ENCODE measurements around the gene PCMTD2. TPM values are rescaled to one million over a fixed set of nuclear protein-coding genes. Genes with fewer than 3 reads are reported as not detected.

PCMTD2 gene
- total and polyA plus RNA-seq, 10 of the 15 experiments (the other 5 are each of a cell fraction or from before 2014, with no cell fraction given) = 6.8 to 36.8 (median 16.5) TPM

GRCh38 chr20:64257107-64257757 lies 1.7 kb downstream of the PCMTD2 start (continued):
- no peak for TF ChIP-seq PBX3 (IDR thresholded peaks at IDR 0.05; ENCODE audit: insufficient replicate concordance, low read depth, low read length)
- TF ChIP-seq ZNF384 (IDR thresholded peaks at IDR 0.05; ENCODE audit: borderline replicate concordance, low read depth, low read length) = no peak

- DNase-seq (ENCODE audit: low read depth, low spot score) = no peak
- H3K9me3 ChIP-seq (replicated peaks; ENCODE audit: control insufficient read depth, insufficient read depth, low read length) = no peaks in the 10 kb centered on the region
- H3K79me2 ChIP-seq (ENCODE audit: control insufficient read depth, insufficient read depth, low read length) = peaks cover 14% of the 10 kb centered on the region
- ChIA-PET CTCF (interaction anchor here (0.8 to 9.3 kb wide), 5 partner anchors 10 to 34 kb away, joined by 3 to 99 read pairs (median 13); no protein-coding TSS in a partner anchor), RAD21 (ENCODE audit: unreplicated experiment) (interaction anchor here (1.2 kb wide), 1 partner anchor 28 kb away, joined by 3 read pairs; no protein-coding TSS in a partner anchor), SMC1A (ENCODE audit: uncharacterized antibody, unreplicated experiment) (interaction anchor here (0.5 to 1.9 kb wide), 5 partner anchors 10 to 533 kb away, joined by 3 to 6 read pairs (median 3); no protein-coding TSS in a partner anchor), POLR2A (interaction anchor here (0.8 kb wide), 1 partner anchor 18 kb away, joined by 3 read pairs; no protein-coding TSS in a partner anchor)
- intact Hi-C loops (cut with micrococcal nuclease; ENCODE audit: unreplicated experiment) = no loop called here
- H3K27ac ChIP-seq (ENCODE audit: control insufficient read depth, insufficient read depth) = no peak overlapping the region
- in situ Hi-C loops (cut with MboI) = no loop called here
- peaks cover 11% of the 10 kb centered on the region for H3K4me1 ChIP-seq (ENCODE audit: control insufficient read depth, insufficient read depth, low read length)
- no peak for ATAC-seq
- H3K4me2 ChIP-seq (ENCODE audit: control insufficient read depth, insufficient read depth) = no peak overlapping the region
- peaks cover 1 to 6% of the 10 kb centered on the region in 2 experiments; a peak in 3 of 4 replicates for H3K36me3 ChIP-seq (ENCODE audit: control insufficient read depth in 2 of 2, insufficient read depth in 2 of 2, low read length in 1 of 2)
- H2AFZ ChIP-seq (ENCODE audit: control insufficient read depth, low read depth, low read length) = no peak overlapping the region
- no peaks in the 10 kb centered on the region for H4K20me1 ChIP-seq (ENCODE audit: control insufficient read depth, insufficient read depth)
- no peak overlapping the region for H3K4me3 ChIP-seq
- BruUV-seq (replicated peaks) = no TSS peak
- no peak overlapping the region for H3K9ac ChIP-seq (ENCODE audit: control insufficient read depth, insufficient read depth, low read length)
- H3K27me3 ChIP-seq (replicated peaks in 1 of 2; ENCODE audit: control insufficient read depth in 2 of 2, insufficient read depth in 2 of 2, low read length in 1 of 2) = no peaks in the 10 kb centered on the region
- 98% methylated on average over 9 of the region's 9 CpGs for WGBS (ENCODE audit: insufficient coverage, insufficient replicate concordance, low lambda C conversion rate, missing lambda C conversion rate)
- FAIRE-seq = no peak
- no peak for TF ChIP-seq POLR2AphosphoS5 (IDR thresholded peaks at IDR 0.05; ENCODE audit: low read length)
- TF ChIP-seq SIN3A (IDR thresholded peaks at IDR 0.05; ENCODE audit: low read depth, low read length) = no peak
- TF ChIP-seq NFIC (IDR thresholded peaks at IDR 0.05; ENCODE audit: low read depth, low read length) = no peak
- TF ChIP-seq CBFB (IDR thresholded peaks at IDR 0.05; ENCODE audit: low read depth) = no peak
- TF ChIP-seq POLR2AphosphoS2 (IDR thresholded peaks at IDR 0.05; ENCODE audit: low read depth, low read length) = no peak
- TF ChIP-seq NR2C1 (IDR thresholded peaks at IDR 0.05) = no peak
- no peak for TF ChIP-seq MTA2 (IDR thresholded peaks at IDR 0.05; ENCODE audit: low read depth)
- no peak for TF ChIP-seq BHLHE40 (IDR thresholded peaks at IDR 0.05; ENCODE audit: borderline replicate concordance in 1 of 2, low read depth in 2 of 2, low read length in 1 of 2)
- no peak for TF ChIP-seq STAT3 (IDR thresholded peaks at IDR 0.05; ENCODE audit: low read depth, low read length)
- no peak for TF ChIP-seq HDGF (IDR thresholded peaks at IDR 0.05)
- no peak for TF ChIP-seq ATF7 (IDR thresholded peaks at IDR 0.05; ENCODE audit: low read depth)
- no peak for TF ChIP-seq ZBTB4 (CRISPR knock-in tag; IDR thresholded peaks at IDR 0.05)
These were observed 2.7 kb downstream of the PCMTD2 start for GRCh38 chr20:64258071-64258823.

All from GM12878 (cell line).